ENCODE data around the gene RNU6-9.

The RNU6-9 gene

GRCh38 chr19:882871-883497 lies 10.3 kb upstream of the RNU6-9 start (continued):
- no peak for TF ChIP-seq ZNF76 (tag by site-specific recombination; IDR thresholded peaks at IDR 0.05; ENCODE audit: borderline replicate concordance, low read depth)

DNA sequence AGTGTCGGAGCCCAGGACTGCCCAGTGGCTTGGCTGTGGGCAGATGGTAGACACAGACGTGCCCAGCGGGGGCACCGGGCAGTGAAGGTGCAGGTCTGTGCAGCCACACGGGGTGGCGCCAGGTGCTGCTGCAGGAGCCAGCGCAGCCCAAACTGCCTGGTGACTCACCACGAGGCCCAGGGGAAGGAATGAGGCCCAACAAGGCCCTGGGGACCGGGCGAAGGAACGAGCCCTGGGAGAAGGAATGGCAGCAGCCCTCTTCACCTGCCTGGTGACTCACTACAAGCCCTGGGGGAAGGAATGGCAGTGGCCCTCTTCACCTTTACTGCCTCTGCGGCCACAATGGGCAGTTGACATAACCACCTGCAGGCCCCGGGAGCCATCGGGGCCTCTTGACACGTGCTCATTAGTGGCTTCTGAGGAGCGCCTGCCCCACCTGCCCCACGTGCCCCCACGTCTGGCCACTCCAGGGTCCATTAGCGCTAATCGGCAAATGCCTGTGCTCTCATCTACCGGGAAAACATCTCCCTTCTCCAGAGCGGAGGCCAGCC lies 9.5 kb upstream of the RNU6-9 start:
- Histone ChIP-seq H3K4me1 (ENCODE audit: control insufficient read depth, insufficient read depth, low read length) (no peaks in the 10 kb centered on the region), H3K36me3 (ENCODE audit: control insufficient read depth in 2 of 2, insufficient read depth in 1 of 2, low read length in 2 of 2) (peaks cover 4 to 73% of the 10 kb centered on the region in 2 experiments; a peak in 2 of 3 replicates), H3K4me3 (ENCODE audit: low read depth, low read length) (no peak overlapping the region), H3K9me3 (ENCODE audit: control insufficient read depth, insufficient read depth, low read depth, low read length) (no peaks in the 10 kb centered on the region), H3K27ac (ENCODE audit: extremely low read depth, low read depth, low read length) (no peak overlapping the region)
- POLR2A ChIA-PET, result no interaction called here
- CTCF ChIA-PET, result interaction anchor here (0.5 to 0.7 kb wide), 2 partner anchors 32 to 139 kb away, joined by 4 read pairs; partner anchors contain the start of gene ELANE
- TF ChIP-seq ZNF580 (tag by site-specific recombination; IDR thresholded peaks at IDR 0.05) (no peak), KLF8 (tag by site-specific recombination; IDR thresholded peaks at IDR 0.05) (no peak), ZNF37A (tag by site-specific recombination; IDR thresholded peaks at IDR 0.05) (no peak), ZEB2 (tag by site-specific recombination; IDR thresholded peaks at IDR 0.05) (no peak), IKZF3 (tag by site-specific recombination; IDR thresholded peaks at IDR 0.05) (no peak), ZNF707 (tag by site-specific recombination; IDR thresholded peaks at IDR 0.05) (no peak), ZNF560 (tag by site-specific recombination; IDR thresholded peaks at IDR 0.05; ENCODE audit: borderline replicate concordance) (no peak), ZNF654 (tag by site-specific recombination; IDR thresholded peaks at IDR 0.05; ENCODE audit: low read depth) (no peak), ZNF677 (tag by site-specific recombination; IDR thresholded peaks at IDR 0.05) (no peak), ZNF362 (tag by site-specific recombination; IDR thresholded peaks at IDR 0.05) (no peak), ZNF138 (tag by site-specific recombination; IDR thresholded peaks at IDR 0.05; ENCODE audit: borderline replicate concordance) (no peak), ZNF626 (tag by site-specific recombination; IDR thresholded peaks at IDR 0.05) (no peak), ZNF146 (tag by site-specific recombination; IDR thresholded peaks at IDR 0.05) (no peak), ZNF112 (tag by site-specific recombination; IDR thresholded peaks at IDR 0.05) (no peak), ZNF366 (tag by site-specific recombination; conservative IDR thresholded peaks at IDR 0.05) (peak; percentile 29; the same call in 1 of the 2 replicates), GFI1B (tag by site-specific recombination; IDR thresholded peaks at IDR 0.05) (no peak), ZNF10 (tag by site-specific recombination; IDR thresholded peaks at IDR 0.05) (peak; percentile 76), ZNF521 (tag by site-specific recombination; IDR thresholded peaks at IDR 0.05) (no peak), RBAK (tag by site-specific recombination; IDR thresholded peaks at IDR 0.05) (no peak), ZNF449 (tag by site-specific recombination; IDR thresholded peaks at IDR 0.05) (no peak), ZNF610 (tag by site-specific recombination; IDR thresholded peaks at IDR 0.05; ENCODE audit: borderline replicate concordance) (no peak), ZNF658 (tag by site-specific recombination; IDR thresholded peaks at IDR 0.05) (no peak), OSR2 (tag by site-specific recombination; IDR thresholded peaks at IDR 0.05) (peak; percentile 43)
- TF ChIP-seq, protein P1, sequence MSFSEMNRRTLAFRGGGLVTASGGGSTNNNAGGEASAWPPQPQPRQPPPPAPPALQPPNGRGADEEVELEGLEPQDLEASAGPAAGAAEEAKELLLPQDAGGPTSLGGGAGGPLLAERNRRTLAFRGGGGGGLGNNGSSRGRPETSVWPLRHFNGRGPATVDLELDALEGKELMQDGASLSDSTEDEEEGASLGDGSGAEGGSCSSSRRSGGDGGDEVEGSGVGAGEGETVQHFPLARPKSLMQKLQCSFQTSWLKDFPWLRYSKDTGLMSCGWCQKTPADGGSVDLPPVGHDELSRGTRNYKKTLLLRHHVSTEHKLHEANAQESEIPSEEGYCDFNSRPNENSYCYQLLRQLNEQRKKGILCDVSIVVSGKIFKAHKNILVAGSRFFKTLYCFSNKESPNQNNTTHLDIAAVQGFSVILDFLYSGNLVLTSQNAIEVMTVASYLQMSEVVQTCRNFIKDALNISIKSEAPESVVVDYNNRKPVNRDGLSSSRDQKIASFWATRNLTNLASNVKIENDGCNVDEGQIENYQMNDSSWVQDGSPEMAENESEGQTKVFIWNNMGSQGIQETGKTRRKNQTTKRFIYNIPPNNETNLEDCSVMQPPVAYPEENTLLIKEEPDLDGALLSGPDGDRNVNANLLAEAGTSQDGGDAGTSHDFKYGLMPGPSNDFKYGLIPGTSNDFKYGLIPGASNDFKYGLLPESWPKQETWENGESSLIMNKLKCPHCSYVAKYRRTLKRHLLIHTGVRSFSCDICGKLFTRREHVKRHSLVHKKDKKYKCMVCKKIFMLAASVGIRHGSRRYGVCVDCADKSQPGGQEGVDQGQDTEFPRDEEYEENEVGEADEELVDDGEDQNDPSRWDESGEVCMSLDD (tag by site-specific recombination; IDR thresholded peaks at IDR 0.05), result no peak
- TF ChIP-seq, protein P2, sequence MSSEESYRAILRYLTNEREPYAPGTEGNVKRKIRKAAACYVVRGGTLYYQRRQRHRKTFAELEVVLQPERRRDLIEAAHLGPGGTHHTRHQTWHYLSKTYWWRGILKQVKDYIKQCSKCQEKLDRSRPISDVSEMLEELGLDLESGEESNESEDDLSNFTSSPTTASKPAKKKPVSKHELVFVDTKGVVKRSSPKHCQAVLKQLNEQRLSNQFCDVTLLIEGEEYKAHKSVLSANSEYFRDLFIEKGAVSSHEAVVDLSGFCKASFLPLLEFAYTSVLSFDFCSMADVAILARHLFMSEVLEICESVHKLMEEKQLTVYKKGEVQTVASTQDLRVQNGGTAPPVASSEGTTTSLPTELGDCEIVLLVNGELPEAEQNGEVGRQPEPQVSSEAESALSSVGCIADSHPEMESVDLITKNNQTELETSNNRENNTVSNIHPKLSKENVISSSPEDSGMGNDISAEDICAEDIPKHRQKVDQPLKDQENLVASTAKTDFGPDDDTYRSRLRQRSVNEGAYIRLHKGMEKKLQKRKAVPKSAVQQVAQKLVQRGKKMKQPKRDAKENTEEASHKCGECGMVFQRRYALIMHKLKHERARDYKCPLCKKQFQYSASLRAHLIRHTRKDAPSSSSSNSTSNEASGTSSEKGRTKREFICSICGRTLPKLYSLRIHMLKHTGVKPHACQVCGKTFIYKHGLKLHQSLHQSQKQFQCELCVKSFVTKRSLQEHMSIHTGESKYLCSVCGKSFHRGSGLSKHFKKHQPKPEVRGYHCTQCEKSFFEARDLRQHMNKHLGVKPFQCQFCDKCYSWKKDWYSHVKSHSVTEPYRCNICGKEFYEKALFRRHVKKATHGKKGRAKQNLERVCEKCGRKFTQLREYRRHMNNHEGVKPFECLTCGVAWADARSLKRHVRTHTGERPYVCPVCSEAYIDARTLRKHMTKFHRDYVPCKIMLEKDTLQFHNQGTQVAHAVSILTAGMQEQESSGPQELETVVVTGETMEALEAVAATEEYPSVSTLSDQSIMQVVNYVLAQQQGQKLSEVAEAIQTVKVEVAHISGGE (tag by site-specific recombination; conservative IDR thresholded peaks at IDR 0.05; ENCODE audit: low read depth), result no peak
